ENCODE measurements around the gene TAL2. TPM values are rescaled to one million over a fixed set of nuclear protein-coding genes. Genes with fewer than 3 reads are reported as not detected.

TAL2 gene
- total RNA-seq, 1 donor from 2014 or later = 13.5 TPM

DNA sequence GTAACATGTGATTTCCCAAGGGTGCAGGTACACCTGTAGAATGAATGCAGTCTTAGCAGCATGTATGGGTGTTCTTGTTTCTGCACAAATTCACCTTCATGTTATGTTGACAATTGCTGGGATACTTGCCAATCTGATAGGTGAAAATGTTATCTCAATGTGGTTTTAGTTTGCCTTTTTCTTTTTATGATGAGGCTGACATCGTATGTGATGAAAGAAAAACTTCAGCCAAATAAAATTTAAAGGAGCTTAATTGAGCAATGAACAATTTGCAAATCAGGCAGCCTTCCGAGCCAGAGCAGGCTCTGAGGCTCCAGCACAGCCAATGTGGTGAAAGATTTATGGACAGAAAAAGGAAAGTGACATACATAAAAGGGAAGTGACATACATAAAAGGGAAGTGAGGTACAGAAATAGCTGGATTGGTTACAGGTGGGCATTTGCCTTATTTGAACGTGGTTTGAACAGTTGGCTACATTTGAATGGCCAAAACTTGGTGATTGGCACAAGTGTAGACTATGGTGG is 10.5 kb downstream of the TAL2 start:
- DNase-seq (ENCODE audit: low spot score in 2 of 2) = no peak

DNA sequence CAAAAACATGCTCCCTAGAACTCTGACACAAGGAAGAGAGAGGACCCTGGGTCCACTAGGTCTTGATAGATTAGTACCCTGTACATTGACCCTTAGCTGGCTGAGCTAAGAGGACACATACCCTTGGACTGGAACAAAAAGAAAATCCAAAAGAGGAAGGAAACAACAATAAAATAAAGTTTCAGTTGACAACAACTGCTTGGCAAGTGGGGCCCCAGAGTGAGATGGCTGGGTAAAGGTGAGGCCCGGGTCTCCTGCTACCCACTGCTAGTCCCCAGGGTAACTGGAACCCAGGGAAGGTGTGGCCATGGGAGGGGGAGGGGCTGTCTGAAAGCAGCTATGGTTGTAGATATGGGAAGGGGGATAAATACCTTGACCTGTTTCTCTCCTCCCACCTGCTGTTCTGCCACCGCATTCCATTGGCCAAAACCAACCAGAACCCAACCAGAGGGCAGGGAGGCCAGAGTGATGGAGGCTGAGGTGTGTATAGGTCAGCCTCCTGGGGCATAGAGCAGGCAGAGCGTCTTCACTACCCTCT is 11.7 kb downstream of the TAL2 start:
- DNase-seq (ENCODE audit: low spot score in 2 of 2) (no peak), FAIRE-seq (no peak)

More for the DNA sequence above, 10.5 kb downstream of the TAL2 start:
- no peak for FAIRE-seq

DNA sequence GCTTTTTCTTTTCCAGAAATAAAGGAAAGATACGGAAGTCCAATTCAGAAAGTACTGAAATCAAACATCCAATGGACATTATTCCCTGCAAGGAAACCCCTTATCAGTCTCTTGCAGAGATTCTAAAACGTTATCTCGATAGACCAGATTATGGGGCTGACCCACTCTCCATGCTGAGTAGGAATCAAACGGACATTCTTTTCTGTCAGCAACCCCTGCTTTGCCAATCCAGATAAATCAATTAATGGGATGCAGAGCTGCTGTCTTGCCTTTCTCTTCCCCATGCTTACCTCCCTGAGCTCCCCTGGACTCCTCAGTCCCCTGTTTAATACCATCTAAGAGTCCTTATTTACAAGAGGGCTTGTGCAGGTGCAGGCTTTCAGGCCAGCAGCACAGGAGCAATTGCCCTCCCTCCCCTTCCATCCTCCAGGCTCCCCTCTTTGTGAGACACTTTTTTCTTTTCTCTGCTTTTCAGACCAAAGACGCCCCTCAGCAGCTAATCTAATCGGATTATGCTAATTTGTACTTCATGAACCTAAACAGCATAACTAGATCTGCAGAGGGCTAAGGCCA is 14.2 kb downstream of the TAL2 start:
- FAIRE-seq = no peak
- no peak for DNase-seq (ENCODE audit: low spot score in 2 of 2)

DNA sequence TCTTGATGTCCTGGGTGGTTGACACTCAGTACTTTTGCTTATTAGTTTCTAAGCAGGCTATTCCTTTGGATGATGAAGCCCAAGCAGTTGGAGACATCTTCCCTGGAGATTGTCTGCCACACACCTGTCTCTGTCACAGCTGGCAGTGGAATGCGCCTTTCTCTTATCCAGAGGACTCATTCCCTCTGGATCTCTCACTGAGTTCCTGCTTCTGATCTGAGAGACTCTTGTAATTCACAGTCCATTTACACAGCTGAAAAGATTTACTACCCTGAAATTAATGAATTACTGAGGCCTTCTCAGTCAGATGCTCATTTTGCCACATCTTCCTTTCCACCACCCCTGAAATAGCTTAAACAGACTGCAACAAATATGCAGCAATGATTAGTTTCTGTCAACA is 15.9 kb downstream of the TAL2 start:
- FAIRE-seq (no peak), DNase-seq (ENCODE audit: low spot score in 2 of 2) (no peak)

DNA sequence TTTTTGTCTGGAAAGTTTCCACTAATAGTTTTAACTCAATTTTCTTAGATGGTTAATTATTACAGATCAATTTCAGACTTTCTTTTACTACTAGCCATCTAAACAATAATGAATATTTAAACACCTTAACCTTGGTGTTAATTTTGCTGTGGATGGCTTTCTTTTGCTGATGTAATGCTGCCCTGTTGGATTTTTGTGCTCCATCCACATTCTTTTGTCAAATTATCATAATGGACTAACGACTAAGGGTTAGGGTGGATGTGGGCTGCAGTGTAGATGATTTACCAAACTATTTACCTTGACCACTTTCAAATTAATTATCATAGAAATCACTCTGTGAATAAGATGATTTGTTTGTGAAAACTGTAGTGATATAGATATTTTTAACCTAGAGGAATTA is 16.5 kb downstream of the TAL2 start:
- FAIRE-seq = no peak
- no peak for DNase-seq (ENCODE audit: low spot score in 2 of 2)

DNA sequence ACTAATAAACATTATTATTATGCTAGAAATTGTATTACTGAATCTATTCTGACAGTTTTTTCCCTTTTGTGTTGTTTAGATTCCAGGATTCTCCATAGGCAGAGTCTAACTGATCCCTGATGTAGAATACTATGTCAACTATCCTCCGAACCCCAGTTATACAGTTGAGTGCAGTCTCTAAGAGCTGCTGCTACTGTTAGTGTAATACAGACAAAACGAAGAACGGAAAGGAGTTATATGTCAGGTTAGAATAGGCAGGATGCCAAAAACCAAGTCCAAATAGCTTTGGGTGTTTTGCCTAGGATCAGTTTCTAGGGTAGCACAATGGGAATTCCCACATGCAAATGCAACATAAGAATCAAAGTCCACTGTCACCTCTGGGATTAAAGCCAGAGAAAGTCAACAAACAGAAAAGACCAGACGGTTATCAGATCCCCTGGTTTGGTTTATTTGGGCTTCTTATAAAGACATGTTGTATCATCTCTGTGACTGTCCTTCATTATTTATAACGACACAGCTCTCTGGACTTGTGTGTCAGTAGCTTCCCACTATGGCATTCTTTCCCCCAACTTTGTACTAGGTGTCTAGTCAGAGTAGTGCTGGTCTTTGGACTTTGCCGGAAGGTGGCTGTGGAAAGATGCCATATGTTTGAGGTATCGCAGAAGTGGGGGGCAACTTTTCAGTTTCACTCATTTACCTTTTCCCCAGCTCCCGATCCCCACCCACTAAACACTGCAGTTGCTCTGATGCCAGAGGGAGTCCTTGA is 17.2 kb downstream of the TAL2 start:
- FAIRE-seq = no peak
- no peak for DNase-seq (ENCODE audit: low spot score in 2 of 2)

DNA sequence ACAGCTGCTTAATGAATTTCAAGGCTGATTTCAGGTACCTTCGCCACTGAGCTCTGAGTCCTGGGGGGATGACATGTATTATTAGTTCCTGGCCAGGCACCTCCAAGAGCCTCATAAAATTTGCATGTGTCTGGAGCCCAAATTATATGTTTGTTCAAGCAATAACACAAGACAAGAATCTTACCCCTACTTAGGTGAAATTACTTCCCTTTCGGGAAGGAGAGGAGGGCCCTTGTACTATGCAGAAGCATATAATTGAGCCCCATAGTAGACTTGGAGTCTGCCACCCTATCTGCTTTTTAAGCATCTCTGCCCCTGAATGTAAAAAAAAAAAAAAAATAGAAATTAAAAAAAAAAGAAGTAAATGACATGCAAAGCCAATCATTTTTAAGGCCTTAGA is 19.1 kb downstream of the TAL2 start:
- DNase-seq (ENCODE audit: low spot score in 2 of 2) (no peak), FAIRE-seq (no peak)

DNA sequence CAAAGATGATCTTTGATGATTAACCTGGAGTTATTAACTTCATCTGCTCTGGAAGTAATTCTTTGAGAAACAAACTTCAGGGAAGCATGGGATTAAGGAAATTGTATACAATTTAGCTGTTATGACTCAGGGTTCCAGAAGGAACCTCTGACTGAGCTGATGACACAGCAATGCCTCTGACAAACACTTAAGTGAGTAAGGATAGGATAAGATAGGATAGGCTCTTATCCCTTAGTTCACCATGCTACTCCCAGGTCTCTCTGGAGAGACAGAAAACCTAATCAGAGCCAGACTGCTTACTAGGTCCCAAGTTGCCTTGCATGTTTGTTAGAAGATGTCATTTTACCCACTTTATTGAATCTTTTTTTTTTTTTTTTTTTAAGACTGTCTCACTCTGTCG is 19.5 kb downstream of the TAL2 start:
- FAIRE-seq (no peak), DNase-seq (ENCODE audit: low spot score in 2 of 2) (no peak)

DNA sequence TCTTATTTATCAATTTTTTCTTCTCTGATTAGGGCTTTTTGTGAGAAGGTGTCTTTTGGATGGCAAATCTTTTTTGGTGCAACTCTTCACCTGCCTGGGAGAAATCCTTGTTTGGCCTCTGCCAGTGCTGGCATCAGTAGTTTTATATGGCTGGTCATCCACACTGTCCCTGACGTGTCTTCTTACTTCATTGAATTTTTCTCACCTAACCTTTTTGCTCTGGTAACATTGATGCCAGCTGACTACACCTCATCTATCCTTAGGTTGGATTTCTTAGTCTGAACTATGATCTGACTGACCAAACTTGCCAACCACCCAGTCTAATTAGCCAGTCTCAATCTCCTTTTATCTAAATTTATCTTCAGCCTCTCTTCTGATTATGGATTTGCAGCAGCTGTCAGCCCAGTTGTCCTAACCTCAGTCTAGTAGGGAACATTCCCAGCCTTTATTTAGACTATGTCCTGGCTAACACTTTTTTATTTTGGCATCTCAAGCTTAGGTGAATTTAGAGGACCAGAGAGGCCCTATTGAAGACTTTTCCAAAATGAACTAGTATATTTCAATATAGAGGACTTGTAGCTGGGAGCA is 21.5 kb downstream of the TAL2 start:
- FAIRE-seq (no peak), DNase-seq (ENCODE audit: low spot score in 2 of 2) (no peak)

DNA sequence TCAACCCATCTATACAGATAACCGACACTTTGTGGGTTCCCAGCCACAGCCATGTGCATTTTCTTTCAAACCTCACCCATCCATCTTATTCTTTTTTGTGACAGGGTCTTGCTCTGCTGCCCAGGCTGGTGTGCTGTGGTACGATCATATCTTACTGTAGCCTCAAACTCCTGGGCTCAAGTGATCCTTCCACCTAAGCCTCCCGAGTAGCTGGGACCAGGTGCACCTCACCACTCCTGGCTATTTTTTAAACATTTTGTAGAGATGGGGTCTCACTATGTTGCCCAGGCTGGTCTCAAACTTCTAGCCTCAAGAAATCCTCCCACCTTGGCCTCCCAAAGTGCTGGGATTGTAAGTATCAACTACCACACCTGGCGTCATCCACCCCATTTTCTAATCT is 24.7 kb downstream of the TAL2 start:
- FAIRE-seq (no peak), DNase-seq (ENCODE audit: low spot score in 2 of 2) (no peak)

DNA sequence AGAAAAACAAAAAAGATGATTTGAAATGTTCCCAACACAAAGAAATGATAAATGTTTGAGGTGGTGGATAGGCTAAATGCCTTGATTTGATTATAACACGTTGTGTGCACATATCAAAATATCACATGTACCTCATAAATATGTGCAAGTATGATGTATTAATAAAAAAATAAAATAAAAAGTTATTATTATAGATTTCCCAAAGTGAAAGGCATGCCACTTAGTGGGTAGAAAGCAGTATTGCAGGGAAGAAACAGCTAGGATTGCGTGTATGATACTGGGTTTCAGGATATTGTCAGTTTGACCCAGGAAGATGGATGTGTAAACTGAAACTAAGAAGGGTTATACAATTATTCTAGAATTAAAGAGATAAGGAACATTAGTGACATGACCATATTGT is 28.5 kb downstream of the TAL2 start:
- DNase-seq (ENCODE audit: low spot score in 2 of 2) (peak in 1 of 2 donors; percentile 14), FAIRE-seq (no peak)

DNA sequence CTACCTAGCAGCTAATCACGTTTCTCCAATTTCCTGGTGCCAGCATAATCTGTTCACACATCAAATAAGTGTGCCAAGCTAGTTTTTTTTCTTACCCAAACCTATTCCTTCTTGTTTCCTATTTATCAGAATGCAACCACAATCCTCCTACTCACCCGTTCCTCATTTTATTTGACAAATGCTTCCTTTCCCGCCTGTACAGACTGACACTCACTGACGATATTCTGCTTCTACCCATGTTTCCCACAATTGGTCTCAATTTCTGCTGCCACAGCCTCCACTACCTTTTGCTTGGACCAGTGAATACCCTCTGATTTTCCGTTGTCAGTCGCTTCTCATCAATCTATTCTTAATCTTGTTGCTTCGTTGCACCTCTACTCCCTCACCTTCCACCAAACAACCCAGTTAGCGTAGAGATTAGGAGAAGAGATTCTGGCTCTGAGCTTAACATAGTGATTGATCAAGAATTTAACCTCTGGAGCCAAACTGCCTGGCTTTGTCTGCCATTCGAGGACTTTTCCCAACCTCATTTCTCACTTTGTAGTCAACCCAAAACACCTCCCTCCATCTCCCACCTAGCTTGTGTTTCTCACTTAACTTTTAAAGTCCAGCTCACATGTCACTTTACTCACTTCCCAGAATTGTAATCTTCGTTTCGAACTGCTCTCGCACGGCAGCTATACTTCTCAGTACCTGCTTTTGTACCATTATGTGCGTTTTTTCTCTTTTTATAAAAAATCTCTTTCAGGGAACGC is 31.4 kb downstream of the TAL2 start:
- FAIRE-seq (no peak), DNase-seq (ENCODE audit: low spot score in 2 of 2) (peak; percentile 8 to 20)

DNA sequence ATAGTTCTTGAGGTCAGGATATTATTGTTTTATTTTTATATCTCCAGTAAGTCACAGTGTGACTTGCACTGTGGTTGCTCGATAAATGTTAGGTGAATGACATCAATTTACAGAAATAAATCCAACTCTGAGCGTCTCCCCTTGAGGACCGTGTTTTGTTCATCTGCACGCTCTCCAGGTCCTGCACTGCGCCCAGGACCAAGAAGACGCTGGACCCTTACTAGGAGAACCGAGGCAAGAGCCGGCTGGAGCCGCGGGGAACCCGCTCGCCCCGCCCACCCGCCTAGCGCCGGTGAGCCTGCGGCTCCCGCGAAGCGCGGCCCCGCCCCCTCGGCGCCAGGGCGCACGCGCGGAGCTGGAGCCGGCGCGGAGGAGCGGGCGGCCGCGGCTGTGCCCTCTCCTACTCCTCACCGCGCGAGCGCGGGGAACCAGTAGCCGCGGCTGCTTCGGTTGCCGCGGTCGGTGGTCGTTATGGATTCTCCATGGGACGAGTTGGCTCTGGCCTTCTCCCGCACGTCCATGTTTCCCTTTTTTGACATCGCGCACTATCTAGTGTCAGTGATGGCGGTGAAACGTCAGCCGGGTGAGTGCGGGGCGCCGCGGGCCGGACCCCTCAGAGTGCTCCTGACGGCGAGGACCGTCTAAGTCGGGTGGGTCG is 32.1 kb downstream of the TAL2 start, which contains the start of gene TMEM38B:
TMEM38B (plus strand) TSS at position 352 of the 658 bp plus-strand sequence; CDS start at position 472, 120 bp downstream.
- DNase-seq (ENCODE audit: low spot score in 2 of 2) (peak; percentile 91 to 92), FAIRE-seq (no peak)

DNA sequence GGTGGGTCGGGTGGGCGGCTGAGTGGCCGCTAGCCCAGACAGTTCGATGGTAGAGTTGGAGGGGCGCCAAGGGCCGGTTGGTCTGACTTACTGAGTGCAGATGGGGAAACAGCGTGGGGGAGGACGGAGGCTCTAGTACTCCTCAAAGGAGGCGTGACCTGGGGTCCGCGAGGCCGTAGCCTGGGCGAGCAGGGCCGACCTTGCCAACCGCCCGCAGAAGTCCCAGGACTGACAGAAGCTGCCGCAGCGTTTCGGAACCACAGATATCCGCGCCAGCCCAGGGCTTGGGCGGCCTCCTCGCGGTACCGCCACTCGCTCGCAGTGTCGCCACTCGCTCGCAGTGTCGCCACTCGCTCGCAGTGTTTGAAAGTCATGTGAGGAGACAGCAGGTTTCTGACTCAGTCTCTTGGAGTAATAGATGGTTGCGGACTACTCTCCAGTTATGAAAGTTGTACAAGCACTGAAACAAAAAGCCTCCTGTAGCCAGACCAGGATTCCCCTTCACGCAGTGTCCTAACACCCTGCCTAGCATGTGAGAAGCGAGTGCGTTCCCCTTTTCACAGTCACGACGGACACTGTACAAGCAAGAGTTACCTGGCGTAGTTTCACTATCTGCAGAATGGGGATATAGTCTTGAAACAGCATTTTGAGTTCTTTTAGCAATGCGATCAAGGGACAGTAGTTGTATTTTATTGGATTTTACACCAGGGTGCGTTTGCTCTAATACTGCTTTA is 32.8 kb downstream of the TAL2 start:
- FAIRE-seq = no peak
- peak; percentile 39 to 49 for DNase-seq (ENCODE audit: low spot score in 2 of 2)

DNA sequence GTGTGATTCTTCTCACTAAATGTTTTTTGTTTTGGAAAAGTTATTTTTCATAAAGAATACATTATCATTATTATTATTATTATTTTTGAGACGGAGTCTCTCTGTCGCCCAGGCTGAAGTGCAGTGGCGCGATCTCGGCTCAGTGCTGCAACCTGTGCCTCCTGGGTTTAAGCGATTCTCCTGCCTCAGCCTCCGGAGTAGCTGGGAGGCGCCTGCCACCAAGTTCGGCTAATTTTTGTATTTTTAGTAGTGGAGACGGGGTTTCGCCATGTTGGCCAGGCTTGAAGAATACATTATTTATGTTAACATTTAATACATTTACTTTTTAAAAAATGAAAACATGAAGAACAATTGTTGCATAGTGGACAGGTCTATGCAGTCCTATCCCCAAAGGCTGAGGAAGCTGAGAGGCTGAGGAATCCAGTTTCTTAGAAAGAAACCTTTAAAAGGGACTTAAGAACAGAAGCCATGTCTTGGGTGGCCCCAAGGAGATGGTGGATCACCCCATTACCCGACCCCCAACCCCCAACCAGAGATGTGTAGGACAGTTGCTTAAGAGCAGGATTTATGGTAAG is 34.0 kb downstream of the TAL2 start:
- DNase-seq (ENCODE audit: low spot score in 2 of 2) (no peak), FAIRE-seq (no peak)

DNA sequence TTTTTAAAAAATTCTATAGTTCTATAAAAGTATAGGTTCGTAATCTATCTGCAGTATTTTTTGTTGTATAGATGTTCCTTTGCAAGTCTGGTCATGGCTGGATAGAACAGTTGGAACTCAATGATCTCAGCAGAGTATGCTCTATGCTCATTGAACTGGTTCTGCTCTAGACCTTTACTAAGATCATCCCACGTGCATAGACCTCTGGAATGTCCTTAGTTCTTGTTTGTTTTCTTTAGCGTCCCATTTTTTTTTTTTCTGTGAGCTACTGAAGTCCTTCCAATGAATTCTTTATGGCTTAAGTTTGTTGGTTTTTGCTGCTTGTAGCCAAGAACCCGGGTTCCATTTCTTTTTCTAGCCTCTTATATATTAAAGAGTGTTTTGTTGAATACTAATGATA is 35.6 kb downstream of the TAL2 start:
- no peak for FAIRE-seq
- DNase-seq (ENCODE audit: low spot score in 2 of 2) = no peak

DNA sequence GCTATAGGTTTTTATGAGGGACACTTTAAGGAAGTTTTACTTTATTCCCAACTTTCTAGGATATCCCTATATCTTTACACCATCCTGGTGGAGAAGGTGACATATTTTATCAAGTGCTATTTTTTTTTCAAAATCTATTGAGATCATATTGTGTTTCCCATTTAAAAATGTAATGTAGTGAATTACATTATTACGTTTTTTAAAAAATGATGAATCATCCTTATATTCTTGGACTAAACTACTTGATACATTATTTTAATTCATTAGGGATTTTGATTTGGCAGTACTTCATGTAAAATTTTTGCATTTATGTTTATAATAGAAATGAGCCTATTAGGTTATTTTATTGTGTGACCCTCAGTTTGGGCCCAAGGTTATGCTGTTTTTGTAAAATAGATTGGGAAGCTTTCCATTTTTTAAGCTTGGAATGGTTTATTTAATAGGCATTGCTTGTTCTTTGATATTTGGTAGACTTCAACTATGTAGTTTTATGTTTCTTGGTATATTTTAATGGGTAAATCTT is 36.2 kb downstream of the TAL2 start:
- no peak for FAIRE-seq

DNA sequence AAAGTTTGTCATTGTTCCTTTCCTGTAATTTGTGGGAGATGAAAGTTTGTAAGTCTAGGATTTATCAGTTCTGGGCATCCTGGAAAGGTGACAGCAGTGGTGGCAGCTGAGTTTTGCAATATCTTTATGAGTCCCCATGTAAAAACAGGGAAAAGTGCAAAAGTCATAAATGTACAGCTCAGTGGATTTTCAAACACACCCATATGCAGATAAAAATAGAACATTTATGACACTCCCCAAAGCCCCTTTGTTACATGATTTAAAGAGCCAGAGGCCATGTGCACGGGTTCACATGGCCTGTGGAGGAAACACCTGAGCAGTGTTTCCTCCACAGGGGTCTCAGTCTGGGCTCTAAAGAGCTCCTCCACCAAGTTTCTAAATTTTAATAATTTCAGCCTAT is 38.4 kb downstream of the TAL2 start:
- no peak for DNase-seq (ENCODE audit: low spot score in 2 of 2)
- no peak for FAIRE-seq

More for the DNA sequence above, 36.2 kb downstream of the TAL2 start:
- no peak for DNase-seq (ENCODE audit: low spot score in 2 of 2)

DNA sequence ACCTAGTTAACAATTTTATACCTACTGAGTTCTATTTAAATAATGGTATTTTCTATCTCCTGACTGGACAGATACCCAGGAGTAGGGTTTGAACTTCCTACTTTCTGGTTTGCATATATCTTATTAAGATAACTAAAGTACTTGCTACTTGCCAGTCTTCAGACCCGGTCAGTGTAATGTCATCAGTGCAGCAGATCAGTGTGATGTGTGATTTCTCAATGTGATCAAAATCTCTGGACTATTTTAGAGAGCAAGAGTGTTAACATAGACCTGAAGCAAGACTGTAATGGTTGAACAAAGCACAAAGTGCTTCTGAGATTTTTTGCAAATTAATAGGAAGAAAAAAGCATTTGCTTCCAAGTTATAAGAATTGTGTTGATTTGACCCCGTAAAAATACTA is 38.9 kb downstream of the TAL2 start:
- FAIRE-seq (no peak), DNase-seq (ENCODE audit: low spot score in 2 of 2) (no peak)
